Left hindlimb (tissue), 1 donor: Measurements from ENCODE around the gene MTCL3.

Source experiments
- DNase-seq: peaks from one replicate; pipeline ENCODE4 v3.0.0-alpha.2; 2018

MTCL3 gene

DNA sequence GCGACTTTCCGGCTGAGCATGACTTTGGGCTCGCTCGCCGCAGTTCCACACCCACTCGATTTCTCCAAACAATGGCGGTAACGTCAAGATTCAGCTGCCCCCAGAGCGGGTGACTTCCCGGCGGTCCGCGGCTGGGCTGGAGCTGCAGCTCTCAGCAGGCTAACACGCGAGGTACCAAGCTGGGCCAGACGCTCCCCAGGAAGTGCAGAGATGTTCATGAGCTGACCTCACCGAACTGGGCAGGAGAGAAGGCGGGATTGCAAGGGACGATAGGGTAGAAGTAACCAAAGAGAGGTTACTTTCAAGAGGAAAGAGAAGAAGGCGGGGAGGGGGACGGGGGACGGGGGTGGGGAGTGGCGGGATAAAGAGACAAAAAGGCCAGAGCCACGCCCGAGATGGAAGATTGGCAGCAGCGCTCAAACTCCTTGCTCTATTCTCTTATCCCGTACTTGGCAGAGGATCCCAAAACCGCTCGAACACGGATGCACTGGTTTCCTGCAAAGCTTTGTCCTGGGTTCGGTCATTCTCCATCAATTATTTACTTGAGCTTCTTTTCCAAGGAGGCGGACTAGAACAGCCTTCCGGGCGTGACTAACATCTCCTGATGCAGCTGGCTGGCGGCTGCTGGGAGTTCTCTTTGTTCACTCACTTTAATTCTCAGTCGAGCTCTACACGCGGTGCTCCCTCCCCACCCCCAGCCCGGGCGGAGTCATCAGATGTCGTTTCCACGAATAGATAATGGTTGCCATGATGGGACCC lies at the start of gene MTCL3:
TSS of gene MTCL3 (minus strand) at position 626 of the 759 bp plus-strand sequence.
- peak; percentile 33 for DNase-seq

DNA sequence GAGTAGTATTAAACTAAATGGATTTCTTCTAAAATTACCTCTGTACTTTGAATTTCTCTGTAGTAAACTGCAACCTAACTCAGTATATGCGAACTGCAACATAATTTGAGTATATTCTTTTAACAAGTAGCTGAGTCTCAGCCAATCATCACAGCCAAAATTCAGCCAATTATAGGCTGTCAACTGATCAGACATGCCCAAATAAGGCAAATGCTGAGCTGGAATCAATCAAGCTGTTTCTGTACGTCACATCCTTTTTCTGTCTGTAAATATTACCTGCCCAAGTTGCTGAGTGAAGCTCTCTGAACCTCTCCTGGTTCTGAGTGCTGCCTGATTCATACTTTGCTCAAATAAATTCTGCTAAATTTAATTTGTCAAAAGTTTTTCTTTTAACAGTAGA lies 48.3 kb upstream of the MTCL3 start:
- no peak for DNase-seq

DNA sequence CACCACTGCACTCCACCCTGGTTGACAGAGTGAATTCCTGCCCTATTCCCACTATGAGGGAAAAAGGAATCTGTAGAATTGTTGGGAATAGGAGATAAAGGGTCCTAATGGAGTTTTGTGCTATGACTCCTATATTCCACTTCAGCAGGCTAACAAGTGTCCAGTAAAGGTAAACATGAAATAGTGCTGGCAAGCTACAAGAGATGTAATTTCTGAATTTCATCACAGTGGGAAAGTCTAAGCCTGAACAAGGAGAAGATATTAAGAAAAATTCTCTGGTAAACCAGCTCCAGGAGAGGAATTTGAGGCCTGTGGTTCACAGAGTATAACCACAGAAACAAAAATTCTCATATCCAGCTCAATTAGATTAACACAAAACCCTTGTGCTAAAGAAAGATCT lies 47.5 kb upstream of the MTCL3 start:
- DNase-seq = no peak

DNA sequence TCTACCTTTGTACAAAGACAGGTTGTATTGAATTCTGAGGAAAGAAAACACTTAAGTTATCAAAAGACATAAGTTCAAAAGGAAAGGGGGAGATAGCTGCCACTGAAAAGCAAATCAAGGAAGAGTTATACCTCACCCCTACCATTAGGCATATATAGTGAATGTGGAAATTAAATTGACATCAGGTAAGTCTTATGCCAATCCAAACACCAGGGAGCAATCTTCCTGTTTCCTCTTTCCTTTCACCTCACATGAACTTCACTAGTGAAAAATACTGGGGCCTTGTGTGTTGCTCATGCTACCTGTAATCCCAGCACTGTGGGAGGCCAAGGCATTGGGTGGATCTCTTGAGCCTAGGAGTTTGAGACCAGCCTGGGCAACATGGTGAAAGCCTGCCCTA lies 47.0 kb upstream of the MTCL3 start:
- DNase-seq = no peak

DNA sequence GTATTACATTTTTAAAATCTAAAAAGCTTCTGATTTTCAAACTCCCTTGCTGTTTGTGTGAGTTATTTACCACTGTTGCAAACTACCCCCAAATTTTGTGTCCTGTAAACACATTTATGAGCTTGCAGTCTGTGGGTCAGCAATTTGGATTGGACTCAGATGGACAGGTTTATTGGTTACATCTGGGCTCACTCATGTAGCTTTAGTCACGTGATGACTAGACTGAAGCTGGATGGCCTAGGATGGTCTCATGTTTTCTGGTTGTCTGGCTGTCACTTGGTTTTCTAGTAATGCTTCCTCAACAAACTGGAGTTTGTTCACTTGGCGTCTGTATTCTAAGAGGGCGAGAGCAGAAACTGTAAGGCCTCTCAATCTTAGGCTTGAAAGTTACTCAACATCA lies 45.6 kb upstream of the MTCL3 start:
- DNase-seq = no peak

DNA sequence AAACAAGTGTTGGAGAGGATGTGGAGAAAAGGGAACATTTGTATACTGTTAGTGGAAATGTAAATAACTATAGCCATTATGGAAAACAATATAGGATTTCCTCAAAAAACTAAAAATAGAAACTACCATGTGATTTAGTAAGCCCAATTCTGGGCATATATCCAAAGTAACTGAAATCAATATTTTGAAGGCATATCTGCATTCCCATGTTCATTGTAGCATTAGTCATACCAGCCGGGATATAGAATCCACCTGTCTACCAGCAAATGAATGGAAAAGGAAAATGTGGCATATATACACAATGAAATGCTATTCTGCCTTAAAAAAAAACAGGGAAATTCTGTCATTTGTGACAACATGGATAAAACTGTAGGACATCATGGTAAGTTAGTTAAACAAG lies 42.5 kb upstream of the MTCL3 start:
- DNase-seq = no peak

DNA sequence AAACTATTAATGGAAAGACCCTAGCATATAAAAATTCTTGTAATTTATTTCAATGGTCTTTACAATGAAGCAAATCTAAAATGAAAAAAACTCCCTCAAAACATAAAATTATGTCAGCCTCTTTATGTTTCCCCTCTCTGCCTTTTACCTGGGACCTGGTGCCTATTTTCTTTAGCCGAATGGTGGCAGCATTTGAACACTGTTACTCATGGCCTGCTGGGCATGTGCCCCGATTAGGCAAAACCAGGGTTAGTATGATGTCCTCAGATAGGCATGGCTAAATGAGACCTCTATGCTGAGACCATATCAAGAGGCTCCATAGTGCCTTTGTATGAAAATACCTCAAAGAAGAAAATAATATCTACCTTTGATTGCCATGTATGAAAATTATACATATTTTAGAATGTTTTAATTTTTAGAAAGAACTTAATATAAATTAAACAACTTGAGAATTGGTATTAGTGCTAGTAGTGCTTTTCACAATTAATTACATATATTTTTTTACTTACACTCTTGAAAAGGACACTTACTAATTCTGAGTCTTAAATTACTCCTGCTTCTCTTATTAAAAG lies 35.4 kb upstream of the MTCL3 start:
- no peak for DNase-seq

DNA sequence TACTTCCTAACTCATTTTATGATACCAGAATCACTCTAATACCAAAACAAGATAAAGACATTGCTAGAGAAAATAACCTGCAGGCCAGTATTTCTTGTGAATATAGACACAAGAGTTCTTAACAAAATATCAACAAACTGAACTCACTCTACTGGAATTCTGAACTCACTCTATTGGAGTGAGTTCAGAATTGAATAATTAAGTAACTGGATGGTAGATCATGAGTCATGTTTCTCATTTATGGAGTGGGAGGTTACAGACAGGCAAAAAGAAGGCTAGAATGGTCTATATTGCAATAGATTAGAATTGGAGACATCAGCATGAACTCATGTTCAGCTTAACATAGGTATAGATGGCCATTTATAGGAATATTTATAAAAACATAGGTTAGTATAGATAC lies 31.3 kb upstream of the MTCL3 start:
- no peak for DNase-seq

DNA sequence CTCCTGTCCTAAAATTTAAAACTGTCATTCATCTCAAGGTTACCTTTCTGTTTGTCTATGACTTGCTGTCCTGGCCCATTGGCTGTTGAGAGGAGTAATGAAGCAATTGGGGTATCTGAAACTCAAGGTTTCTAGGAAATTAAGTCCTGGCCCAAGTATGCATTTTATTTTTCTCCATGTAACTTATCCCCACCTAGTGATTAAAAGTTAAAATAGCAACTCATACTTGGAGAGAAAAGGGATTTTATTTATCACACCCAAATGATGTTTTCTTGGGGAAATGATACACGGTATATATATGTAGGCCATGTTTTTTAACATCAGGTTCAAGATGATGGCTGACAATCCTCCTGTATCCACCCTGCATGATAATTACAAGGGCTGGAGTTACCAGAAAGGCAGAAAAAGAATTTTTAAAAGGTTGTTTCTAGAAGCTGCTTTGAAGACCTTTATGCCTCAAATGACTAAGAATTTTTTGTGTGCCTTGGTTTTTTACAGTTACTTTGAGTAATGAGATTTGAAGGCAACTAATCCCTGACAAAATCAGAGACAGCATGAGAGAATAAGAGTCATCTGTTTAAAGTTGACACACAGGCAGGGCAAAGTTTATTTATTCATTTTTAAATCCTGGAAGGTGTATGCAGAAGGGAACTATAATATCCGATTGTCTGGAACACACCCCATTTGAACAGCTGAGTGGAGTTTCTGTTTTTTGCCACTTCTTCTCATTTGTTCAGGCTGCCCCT lies 28.9 kb upstream of the MTCL3 start:
- no peak for DNase-seq

DNA sequence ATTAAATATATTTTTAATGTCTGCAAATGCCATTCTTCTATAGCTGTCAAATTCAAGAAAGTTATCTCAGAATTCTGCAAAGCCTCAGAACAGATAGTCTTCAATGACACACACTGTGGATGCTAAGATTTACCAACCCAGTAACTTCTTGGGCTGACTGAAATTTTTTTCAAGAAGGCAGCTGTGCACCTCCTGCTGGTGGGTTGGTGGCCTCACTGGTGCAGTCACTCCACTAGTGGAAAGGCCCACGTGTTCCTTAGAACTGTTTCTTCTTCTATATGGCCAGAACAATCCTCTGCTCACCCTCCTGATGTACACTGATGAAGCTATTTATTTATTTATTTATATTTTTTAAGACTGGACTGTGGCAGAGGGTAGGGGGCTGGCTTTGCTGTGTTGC lies 28.1 kb upstream of the MTCL3 start:
- DNase-seq = no peak

DNA sequence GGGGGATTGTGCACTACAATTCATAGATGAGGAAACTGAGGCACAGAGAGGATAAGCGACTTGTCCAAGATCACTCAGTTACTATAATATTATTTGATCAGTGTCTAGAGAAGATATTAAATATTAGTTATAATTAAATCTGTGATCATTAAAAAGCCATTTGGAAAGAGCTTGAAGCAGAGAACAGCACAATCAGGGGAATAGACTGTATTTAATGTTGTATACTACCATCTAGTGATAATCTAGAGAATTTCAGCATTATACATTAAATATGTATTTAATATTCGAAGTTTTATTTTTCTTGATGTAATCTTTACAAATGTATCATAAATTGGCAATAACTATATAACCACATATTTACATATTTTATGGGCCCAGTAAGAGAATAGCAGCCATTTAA lies 20.1 kb upstream of the MTCL3 start:
- DNase-seq = no peak

DNA sequence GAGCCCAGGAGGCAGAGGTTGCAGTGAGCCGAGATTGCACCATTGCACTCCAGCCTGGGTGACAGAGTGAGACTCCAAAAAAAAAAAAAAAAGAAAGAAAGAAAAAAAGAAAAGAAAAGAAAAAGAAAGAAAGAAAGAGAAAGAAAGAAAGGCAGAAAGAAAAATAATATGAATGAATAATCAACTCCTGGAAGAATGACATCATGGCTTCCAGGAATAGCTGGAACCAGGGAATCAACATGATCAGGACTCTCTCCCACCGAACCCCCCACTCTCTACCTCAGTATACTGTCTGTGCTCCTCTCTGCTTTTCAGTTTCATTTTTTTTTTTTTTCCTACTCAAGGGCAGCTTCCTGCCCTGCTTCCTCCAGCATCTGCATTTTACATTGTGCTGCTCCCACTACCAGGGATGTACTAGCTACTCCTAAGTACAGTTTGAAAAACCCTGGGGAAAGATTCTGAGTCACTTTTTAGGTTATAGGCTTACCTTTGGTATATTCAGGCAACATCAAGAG lies 19.7 kb upstream of the MTCL3 start:
- no peak for DNase-seq

DNA sequence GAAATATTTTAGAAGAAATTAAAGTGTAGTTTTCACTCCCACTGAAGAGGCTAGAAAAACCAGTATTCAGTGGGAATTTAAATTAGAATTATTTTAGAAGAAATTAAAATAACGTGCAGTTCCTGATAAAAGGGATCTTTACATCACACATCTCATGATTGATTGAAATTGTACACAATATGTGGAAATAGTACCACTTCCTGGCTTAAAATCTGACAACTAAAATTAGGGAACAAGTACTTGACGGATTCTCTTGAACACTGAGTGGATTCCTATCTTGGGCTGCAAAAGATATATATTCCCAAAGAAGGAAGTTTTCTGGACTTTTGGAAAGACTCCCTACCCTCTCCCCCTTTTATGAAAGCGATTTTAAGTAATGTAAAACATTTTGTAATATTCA lies 14.6 kb upstream of the MTCL3 start:
- no peak for DNase-seq

DNA sequence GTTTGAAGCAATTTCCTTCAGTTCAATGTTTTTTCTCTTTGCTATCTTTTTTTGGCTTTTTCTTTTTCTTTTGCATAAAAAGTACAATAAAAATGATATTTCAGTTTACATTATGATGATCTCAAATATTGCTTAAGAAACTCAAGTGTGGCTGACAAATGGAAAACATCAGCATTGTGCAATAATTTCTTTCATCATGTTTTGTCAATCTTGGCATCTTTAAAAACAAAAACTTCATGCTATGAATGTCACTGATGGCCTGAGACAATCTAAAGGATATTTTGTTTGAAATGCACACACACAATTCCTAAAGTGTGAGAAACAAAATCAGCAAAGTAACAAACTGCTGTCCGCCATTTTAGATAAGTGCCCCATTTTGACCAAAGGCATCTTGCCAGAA lies 13.9 kb upstream of the MTCL3 start:
- no peak for DNase-seq

DNA sequence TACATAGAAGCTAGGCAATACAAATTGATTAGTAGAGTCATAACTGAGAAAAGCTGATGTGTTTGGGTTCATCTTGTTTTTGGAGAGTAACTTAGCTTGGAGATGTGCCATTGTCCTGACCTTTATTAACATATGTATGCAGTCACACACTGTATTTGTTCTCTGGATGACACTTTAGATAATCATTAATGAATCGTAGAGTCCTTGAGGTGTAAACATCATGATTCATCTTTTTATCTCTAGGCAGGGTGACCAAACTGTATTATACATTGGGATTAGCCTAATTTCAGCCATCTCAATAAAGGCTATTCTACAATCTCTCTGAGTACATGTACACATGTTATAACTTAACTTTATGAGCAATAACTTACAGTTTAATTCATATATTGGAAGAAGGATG lies 3.6 kb upstream of the MTCL3 start:
- DNase-seq = no peak

DNA sequence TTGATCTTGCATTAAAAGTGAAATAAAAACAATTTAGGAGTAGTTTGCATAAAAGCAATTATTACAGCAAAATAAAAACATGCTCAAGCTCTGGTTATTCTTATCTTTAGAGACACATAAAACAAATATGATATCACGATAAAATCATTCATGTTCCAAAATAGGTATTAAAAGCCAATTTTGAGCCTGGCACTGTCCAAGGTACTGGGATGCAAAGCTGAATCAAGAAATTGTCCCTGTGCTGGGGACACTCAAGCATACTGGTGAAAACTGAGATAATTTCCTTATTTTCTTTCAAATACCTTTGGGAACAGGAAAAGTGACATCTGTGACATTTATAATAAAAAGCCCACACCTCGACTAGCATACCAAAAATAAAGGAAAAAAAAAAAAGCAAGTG lies 931 bp upstream of the MTCL3 start:
- no peak for DNase-seq

DNA sequence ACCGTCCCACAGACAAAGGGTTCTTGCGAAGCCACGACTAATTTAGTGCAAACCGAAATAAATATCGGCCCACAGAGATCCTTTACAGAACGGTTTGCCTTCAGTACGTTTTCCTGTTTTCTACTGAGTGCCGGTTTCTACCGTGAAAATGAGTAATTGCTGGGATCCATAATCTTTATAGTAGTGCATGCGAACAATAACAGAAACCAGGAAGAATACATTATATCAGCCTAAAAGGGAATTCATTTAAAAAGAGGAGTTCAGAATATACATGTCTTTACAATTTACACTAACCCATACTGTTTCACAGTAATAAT lies 292 bp upstream of the MTCL3 start:
- no peak for DNase-seq

DNA sequence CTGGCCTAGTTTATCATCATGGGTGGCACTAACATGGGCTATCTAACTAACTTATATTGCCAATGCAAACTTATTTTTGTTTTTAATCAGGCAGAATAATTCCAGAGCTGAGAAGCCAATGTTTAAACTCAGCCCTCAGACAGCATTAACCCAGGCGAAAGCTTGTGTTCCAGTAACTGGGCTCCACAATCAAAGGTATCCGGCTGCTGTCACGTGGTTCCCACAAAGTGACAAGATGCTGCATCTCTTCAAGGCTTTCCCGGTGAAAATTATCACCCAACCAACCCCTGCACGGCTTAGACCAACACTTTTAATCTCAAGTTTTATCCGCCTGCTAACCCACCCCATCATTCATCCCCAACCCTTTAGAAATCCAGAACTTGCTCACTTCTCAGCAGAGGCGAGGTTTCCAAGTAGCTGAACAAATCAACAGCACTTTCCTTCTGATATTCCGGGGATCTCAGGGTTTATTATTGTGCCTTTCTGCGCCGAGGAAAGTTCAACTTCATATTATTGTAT lies 885 bp downstream of the MTCL3 start:
- no peak for DNase-seq

DNA sequence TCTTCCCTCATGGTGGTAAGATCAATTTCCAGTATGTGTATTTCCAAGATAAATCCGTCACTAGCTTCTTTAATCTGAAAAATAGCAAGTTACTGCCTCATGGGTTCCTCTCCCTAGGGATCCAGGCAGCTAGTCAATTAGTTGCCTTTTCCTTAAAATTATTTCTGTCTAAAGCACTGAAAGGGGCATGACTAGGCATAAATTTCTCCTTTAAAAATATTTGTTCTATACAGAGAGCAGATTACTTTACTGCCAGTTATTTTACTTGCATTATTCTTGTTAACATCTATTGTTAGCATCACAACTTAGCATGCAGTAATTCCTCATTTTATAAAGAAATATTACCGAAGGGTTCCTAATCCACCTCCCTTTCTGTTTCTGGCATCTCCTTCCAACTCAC lies 1.4 kb downstream of the MTCL3 start:
- no peak for DNase-seq

DNA sequence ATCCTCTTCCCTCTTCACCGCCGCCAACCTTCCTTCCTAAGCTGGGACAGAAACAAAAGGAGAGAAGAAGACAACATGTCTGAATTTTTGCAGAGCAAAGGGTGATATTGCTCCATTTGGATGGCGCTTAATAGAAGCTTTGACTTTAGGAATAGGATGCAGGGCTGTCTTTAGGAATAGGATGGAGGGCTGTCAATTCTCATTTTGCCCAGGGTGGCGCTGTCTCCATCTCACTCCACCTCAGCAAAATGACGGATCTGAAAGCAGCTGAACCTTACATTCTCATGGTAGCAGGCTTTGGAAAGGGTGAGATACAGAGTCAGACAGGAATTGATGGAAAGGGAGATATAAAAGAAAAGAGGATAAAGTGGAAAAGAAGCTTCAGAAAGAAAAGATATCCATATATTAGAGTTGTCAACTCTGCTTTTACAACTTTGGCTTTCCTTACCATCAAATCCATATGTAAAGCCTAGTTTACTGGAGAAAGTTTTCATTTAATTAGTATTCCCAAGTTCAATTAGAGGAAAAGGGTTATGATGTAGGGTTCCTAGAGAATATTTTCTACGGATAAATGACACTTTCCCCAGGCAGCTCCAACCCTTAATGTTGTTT lies 2.4 kb downstream of the MTCL3 start:
- peak; percentile 39 for DNase-seq

DNA sequence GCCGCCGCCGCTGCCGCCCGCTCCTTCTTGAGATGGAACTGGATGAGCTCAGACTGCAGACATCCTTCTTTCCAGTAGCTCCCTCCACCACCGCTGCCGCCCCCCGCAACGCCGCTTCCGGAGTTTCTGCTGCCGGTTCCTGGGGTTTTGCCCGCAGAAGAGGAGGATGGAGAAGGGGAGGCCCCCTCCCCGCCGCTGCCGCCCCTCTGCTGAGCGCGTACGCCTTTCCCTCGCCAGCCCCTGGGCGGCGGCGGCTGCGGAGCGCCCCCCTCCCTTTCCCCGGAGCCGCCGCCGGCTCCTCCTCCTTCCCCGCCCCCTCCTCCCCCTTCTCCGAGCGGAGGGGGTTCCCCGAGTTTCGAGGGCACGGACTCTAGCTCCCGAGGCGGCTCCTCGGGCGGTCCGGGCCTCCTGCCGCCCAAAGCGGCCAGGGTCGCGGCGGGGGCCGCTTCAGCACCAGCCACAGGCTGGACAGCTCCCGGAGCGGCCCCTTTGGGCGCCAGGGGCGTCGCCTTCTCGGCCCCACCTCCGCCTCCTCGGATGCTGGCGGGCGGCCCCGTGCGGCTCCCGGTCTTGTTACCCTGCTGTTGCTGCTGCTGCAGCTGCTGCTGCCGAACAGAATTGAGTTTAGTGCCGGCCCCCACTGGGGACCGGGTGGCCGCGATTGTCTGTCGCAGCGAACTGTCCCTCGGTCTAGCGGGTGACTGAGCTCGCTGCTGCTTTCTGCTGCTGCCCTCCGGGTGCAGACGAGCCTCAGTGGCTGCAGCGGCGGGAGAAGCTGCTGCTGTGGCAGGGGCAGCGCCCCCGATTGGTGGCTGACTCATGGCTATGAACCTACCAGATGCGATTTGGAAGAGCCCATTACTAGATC lies 3.1 kb downstream of the MTCL3 start:
- peak; percentile 87 for DNase-seq

DNA sequence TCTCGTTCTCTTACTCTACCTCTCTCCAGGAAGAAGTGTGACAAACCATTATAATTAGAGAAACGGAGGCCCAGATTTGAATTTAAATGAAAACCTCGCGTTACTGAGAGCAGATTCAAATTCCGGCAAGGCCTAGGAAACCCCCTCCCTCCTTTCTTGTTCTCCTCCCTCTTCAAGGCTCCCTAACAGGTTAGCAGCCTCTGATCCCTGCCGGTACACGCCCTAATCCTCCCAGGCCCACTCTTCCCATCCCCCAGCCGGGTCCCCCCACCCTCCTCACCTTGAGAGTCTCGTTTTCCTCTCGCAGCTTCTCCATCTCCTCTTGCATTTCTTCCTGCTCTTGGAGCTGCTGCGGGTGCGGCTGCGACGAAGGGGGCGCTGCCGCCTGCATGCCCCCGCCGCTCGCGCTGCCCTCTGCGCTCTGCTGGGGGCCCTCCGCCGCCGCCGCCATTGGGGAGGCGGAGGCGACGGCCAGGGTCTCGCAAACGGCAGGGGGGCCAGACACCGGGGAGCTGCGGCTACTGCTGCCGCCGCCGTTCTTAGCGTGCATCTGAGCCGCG lies 3.8 kb downstream of the MTCL3 start:
- DNase-seq = no peak
